Right renal pelvis (tissue), 4 donors: ENCODE data around the gene ZDHHC19. TPM values are rescaled to one million over a fixed set of nuclear protein-coding genes. Genes with fewer than 3 reads are reported as not detected.
"Not testable (repeated sequence)": the region's sequence is repeated elsewhere in the genome, so short reads cannot be mapped to it uniquely, and the experiment has no call there.

Experiments
- DNase-seq, 4 donors: peaks; one replicate each; pipeline ENCODE4 v3.0.0-alpha.2; 2013; ENCODE audit warnings: low read depth in 4 of 4, low spot score in 3 of 4, missing footprints in 1 of 4
- polyA plus RNA-seq, 4 donors: library from polyadenylated mRNA; unstranded; fragments of 120-200 nt; gene quantifications; one replicate each; pipeline ENCODE4 v1.2.1, GENCODE V29; 2013; ENCODE audit not compliant: insufficient read length in 4 of 4

ZDHHC19 gene
- polyA plus RNA-seq, 4 donors, result 0.16 to 0.30 TPM; not detected in 2

GRCh38 chr3:196205442-196206205, 5.6 kb downstream of the ZDHHC19 start:
- not testable (repeated sequence) for DNase-seq

- DNase-seq, result no peak
Measured at GRCh38 chr3:196203846-196204245, 7.4 kb downstream of the ZDHHC19 start.

GRCh38 chr3:196202516-196202970, 8.7 kb downstream of the ZDHHC19 start:
- no peak for DNase-seq

- no peak for DNase-seq
Measured at GRCh38 chr3:196198771-196199753, 12.1 kb downstream of the ZDHHC19 start.

GRCh38 chr3:196198081-196198675, 13.0 kb downstream of the ZDHHC19 start:
- no peak for DNase-seq

- no peak for DNase-seq
Measured at GRCh38 chr3:196197524-196197923, 13.7 kb downstream of the ZDHHC19 start.

GRCh38 chr3:196195664-196196265, 15.4 kb downstream of the ZDHHC19 start:
- DNase-seq, result no peak

GRCh38 chr3:196194542-196194915, 16.7 kb downstream of the ZDHHC19 start:
- no peak for DNase-seq

- DNase-seq, result no peak
Measured at GRCh38 chr3:196193736-196194541, 17.3 kb downstream of the ZDHHC19 start.

GRCh38 chr3:196193133-196193735, 18.0 kb downstream of the ZDHHC19 start:
- no peak for DNase-seq

- no peak for DNase-seq
Measured at GRCh38 chr3:196192524-196193051, 18.6 kb downstream of the ZDHHC19 start.

- DNase-seq, result no peak
Measured at GRCh38 chr3:196192036-196192523, 19.1 kb downstream of the ZDHHC19 start.

- no peak for DNase-seq
Measured at GRCh38 chr3:196189566-196190347, 21.4 kb downstream of the ZDHHC19 start.

- DNase-seq, result no peak
Measured at GRCh38 chr3:196186651-196187573, 24.3 kb downstream of the ZDHHC19 start.

- no peak for DNase-seq
Measured at GRCh38 chr3:196184881-196185280, 26.3 kb downstream of the ZDHHC19 start.

GRCh38 chr3:196184169-196184432, 27.1 kb downstream of the ZDHHC19 start:
- not testable (repeated sequence) for DNase-seq

GRCh38 chr3:196181127-196181546, 30.1 kb downstream of the ZDHHC19 start:
- DNase-seq, result no peak
